ENCODE results near the gene FBLL1. TPM values are rescaled to one million over a fixed set of nuclear protein-coding genes. Genes with fewer than 3 reads are reported as not detected.
"Not testable (repeated sequence)": the region's sequence is repeated elsewhere in the genome, so short reads cannot be mapped to it uniquely, and the experiment has no call there.

The FBLL1 gene
- total RNA-seq, 2 donors from 2014 or later, result 0.60 to 1.1 TPM

- peaks cover 57% of the 10 kb centered on the region for H3K36me3 Mint-ChIP-seq (ENCODE audit: low read depth)
- H3K9me3 Mint-ChIP-seq, result peaks cover 6% of the 10 kb centered on the region
- Histone ChIP-seq H3K4me3 (ENCODE audit: low read length) (no peak overlapping the region), H3K36me3 (ENCODE audit: control insufficient read depth, insufficient read depth, low read length) (peaks cover 59% of the 10 kb centered on the region), H3K4me1 (ENCODE audit: control insufficient read depth, insufficient read depth, low read length) (no peaks in the 10 kb centered on the region), H3K27ac (ENCODE audit: low read depth, low read length) (no peak overlapping the region), H3K9ac (ENCODE audit: extremely low read depth, low read length, poor library complexity, severe bottlenecking) (no peak overlapping the region), H3K9me3 (ENCODE audit: control insufficient read depth, low read length) (peaks cover 7% of the 10 kb centered on the region), H3K27me3 (ENCODE audit: control insufficient read depth, insufficient read depth, low read length, poor library complexity, severe bottlenecking) (no peaks in the 10 kb centered on the region)
- no peak for DNase-seq
- no peaks in the 10 kb centered on the region for H3K27me3 Mint-ChIP-seq (ENCODE audit: insufficient read depth)
- no peak overlapping the region for H3K27ac Mint-ChIP-seq
- WGBS, 2 experiments (ENCODE audit: insufficient coverage in 1 of 2, insufficient read length in 1 of 2), result 99% methylated on average over 10 of the region's 11 CpGs; no CpG with 5 or more reads in 1 of the 2 experiments
- no peak for TF ChIP-seq CTCF (conservative IDR thresholded peaks at IDR 0.05)
- no peak overlapping the region for H3K4me3 Mint-ChIP-seq
- H3K4me1 Mint-ChIP-seq, result peaks cover 14% of the 10 kb centered on the region
Observed at GRCh38 chr5:168570490-168571328, 41.6 kb downstream of the FBLL1 start.

- not testable (repeated sequence) for DNase-seq; H3K27me3 ChIP-seq (ENCODE audit: control insufficient read depth, insufficient read depth, low read length, poor library complexity, severe bottlenecking); H3K27ac Mint-ChIP-seq; H3K9ac ChIP-seq (ENCODE audit: extremely low read depth, low read length, poor library complexity, severe bottlenecking); H3K27ac ChIP-seq (ENCODE audit: low read depth, low read length); H3K9me3 Mint-ChIP-seq; H3K4me3 Mint-ChIP-seq; H3K4me3 ChIP-seq (ENCODE audit: low read length); H3K9me3 ChIP-seq (ENCODE audit: control insufficient read depth, low read length); H3K27me3 Mint-ChIP-seq (ENCODE audit: insufficient read depth); H3K4me1 ChIP-seq (ENCODE audit: control insufficient read depth, insufficient read depth, low read length)
- no CpG with 5 or more reads among the region's 3 CpGs for WGBS, 2 experiments (ENCODE audit: insufficient coverage in 1 of 2, insufficient read length in 1 of 2)
- H3K36me3 ChIP-seq (ENCODE audit: control insufficient read depth, insufficient read depth, low read length), result peaks cover 30% of the 10 kb centered on the region
- H3K36me3 Mint-ChIP-seq (ENCODE audit: low read depth), result peaks cover 39% of the 10 kb centered on the region
- peaks cover 28% of the 10 kb centered on the region for H3K4me1 Mint-ChIP-seq
Observed at GRCh38 chr5:168573663-168574062, 44.6 kb downstream of the FBLL1 start.

- not testable (repeated sequence) for H3K4me3 Mint-ChIP-seq; H3K27me3 Mint-ChIP-seq (ENCODE audit: insufficient read depth); H3K4me1 ChIP-seq (ENCODE audit: control insufficient read depth, insufficient read depth, low read length); H3K27ac ChIP-seq (ENCODE audit: low read depth, low read length); H3K4me3 ChIP-seq (ENCODE audit: low read length); DNase-seq; H3K9me3 ChIP-seq (ENCODE audit: control insufficient read depth, low read length); H3K9ac ChIP-seq (ENCODE audit: extremely low read depth, low read length, poor library complexity, severe bottlenecking); H3K27ac Mint-ChIP-seq; H3K9me3 Mint-ChIP-seq; H3K27me3 ChIP-seq (ENCODE audit: control insufficient read depth, insufficient read depth, low read length, poor library complexity, severe bottlenecking)
- H3K36me3 ChIP-seq (ENCODE audit: control insufficient read depth, insufficient read depth, low read length), result peaks cover 29% of the 10 kb centered on the region
- H3K36me3 Mint-ChIP-seq (ENCODE audit: low read depth), result peaks cover 38% of the 10 kb centered on the region
- WGBS, 2 experiments (ENCODE audit: insufficient coverage in 1 of 2, insufficient read length in 1 of 2), result no CpG with 5 or more reads among the region's 1 CpG
- H3K4me1 Mint-ChIP-seq, result peaks cover 28% of the 10 kb centered on the region
Observed at GRCh38 chr5:168574156-168574555, 45.1 kb downstream of the FBLL1 start.
